ENCODE data around the gene NXPH2. TPM values are rescaled to one million over a fixed set of nuclear protein-coding genes. Genes with fewer than 3 reads are reported as not detected.

NXPH2 gene
- total and polyA plus RNA-seq, 9 donors, result 0.67 to 10.0 (median 2.5) TPM

- Histone ChIP-seq H3K9me3 (no peaks in the 10 kb centered on the region), H3K4me3 (no peak overlapping the region), H3K36me3 (no peaks in the 10 kb centered on the region), H3K4me1 (ENCODE audit: insufficient read depth) (no peaks in the 10 kb centered on the region), H3K27me3 (no peaks in the 10 kb centered on the region), H3K27ac (no peak overlapping the region)
- intact Hi-C loops (cut with DNase I), result no loop called here
- no peak for DNase-seq
- TF ChIP-seq CTCF (IDR thresholded peaks at IDR 0.05) (no peak), POLR2A (IDR thresholded peaks at IDR 0.05) (no peak), EP300 (IDR thresholded peaks at IDR 0.05) (no peak)
- WGBS, 3 donors, result 90 to 93% (median 91%) methylated on average over 5 of the region's 5 CpGs
Observed at GRCh38 chr2:138716183-138716582, 64.0 kb downstream of the NXPH2 start.

GRCh38 chr2:138713504-138713903, 66.7 kb downstream of the NXPH2 start:
- Histone ChIP-seq H3K9me3 (no peaks in the 10 kb centered on the region), H3K4me1 (ENCODE audit: insufficient read depth) (peaks cover 3% of the 10 kb centered on the region), H3K27me3 (no peaks in the 10 kb centered on the region), H3K4me3 (no peak overlapping the region), H3K27ac (no peak overlapping the region), H3K36me3 (no peaks in the 10 kb centered on the region)
- DNase-seq, result no peak
- TF ChIP-seq EP300 (IDR thresholded peaks at IDR 0.05) (no peak), CTCF (IDR thresholded peaks at IDR 0.05) (no peak), POLR2A (IDR thresholded peaks at IDR 0.05) (no peak)
- intact Hi-C loops (cut with DNase I), result no loop called here
- 73 to 79% (median 76%) methylated on average over 5 of the region's 5 CpGs for WGBS, 3 donors

DNA sequence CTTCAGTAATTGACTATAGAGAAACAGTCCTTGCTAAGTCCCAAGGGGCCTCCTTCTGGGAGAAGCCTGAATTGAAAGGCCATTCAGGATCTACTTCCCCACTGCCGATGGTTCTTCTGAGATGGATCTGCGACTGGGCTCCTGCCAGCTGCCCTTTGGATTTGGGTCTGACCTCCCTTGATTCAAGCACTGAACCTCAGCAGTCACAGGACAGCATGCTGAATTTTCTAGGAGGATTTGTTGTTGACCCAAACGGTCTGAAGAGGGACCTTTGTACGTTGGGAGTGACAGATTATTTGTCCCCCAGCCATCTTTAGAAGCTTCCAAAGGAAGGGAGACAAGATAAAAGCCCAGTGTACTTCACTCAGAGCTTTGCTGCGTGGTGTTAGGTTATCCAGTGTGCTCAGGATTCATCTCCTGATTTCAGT, 67.1 kb downstream of the NXPH2 start:
- TF ChIP-seq CTCF (IDR thresholded peaks at IDR 0.05) (no peak), POLR2A (IDR thresholded peaks at IDR 0.05) (no peak), EP300 (IDR thresholded peaks at IDR 0.05) (no peak)
- no peak for DNase-seq
- no peaks in the 10 kb centered on the region for H3K36me3 ChIP-seq
- 84 to 90% (median 88%) methylated on average over 5 of the region's 5 CpGs for WGBS, 3 donors
- intact Hi-C loops (cut with DNase I), result no loop called here
- H3K27me3 ChIP-seq, result no peaks in the 10 kb centered on the region
- H3K4me1 ChIP-seq (ENCODE audit: insufficient read depth), result peaks cover 3% of the 10 kb centered on the region
- no peak overlapping the region for H3K4me3 ChIP-seq
- H3K27ac ChIP-seq, result no peak overlapping the region
- H3K9me3 ChIP-seq, result no peaks in the 10 kb centered on the region

DNA sequence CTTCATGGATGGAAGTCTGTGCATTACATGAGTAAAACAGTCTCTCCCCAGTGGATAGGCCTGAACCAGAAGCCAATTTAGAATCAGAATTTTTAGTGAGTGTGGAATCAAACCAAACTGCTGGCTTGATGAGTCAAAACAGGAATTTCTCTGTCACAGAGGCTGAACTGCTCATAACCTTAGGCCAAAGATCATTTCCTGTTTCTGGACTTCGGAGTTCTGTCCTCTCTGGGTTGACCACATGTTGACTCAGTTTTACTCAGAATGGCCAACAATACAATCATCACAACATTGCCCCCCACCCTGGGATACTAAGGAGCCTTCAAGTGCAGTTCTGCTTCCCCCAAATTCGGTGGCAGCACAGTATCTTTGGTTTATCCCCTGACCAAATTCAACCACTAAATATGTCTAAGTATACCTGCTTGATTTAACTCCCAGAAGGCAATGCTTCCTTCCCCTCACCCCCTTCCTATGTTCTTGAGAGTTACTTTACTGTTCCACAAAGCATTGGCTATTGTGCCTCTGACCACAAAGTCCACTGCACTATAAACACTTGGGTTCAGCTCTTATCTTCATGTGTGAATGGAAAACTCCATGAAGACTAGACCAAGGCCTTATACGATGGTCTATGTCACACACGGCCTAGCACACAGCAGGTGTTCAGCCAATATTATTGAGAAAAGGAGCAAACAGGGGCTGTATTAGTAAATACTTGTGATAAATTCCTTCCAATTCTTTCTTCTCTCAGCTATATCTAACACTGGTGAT, 67.8 kb downstream of the NXPH2 start:
- H3K27ac ChIP-seq, result no peak overlapping the region
- H3K4me3 ChIP-seq, result no peak overlapping the region
- no peak for DNase-seq
- H3K36me3 ChIP-seq, result no peaks in the 10 kb centered on the region
- H3K27me3 ChIP-seq, result no peaks in the 10 kb centered on the region
- TF ChIP-seq CTCF (IDR thresholded peaks at IDR 0.05), result no peak
- TF ChIP-seq POLR2A (IDR thresholded peaks at IDR 0.05), result no peak
- TF ChIP-seq EP300 (IDR thresholded peaks at IDR 0.05), result no peak
- intact Hi-C loops (cut with DNase I), result no loop called here
- no peaks in the 10 kb centered on the region for H3K9me3 ChIP-seq
- H3K4me1 ChIP-seq (ENCODE audit: insufficient read depth), result peaks cover 3% of the 10 kb centered on the region
- 73 to 86% (median 78%) methylated on average over 4 of the region's 4 CpGs for WGBS, 3 donors

Data from ovary (tissue), 9 donors.